ENCODE measurements around the gene PRSS56. TPM values are rescaled to one million over a fixed set of nuclear protein-coding genes. Genes with fewer than 3 reads are reported as not detected.

PRSS56 gene
- polyA plus RNA-seq, 1 donor from 2014 or later, result 0.16 TPM

GRCh38 chr2:232567721-232568120 lies 47.5 kb downstream of the PRSS56 start:
- TF ChIP-seq SMC3 (conservative IDR thresholded peaks at IDR 0.05; ENCODE audit: poor library complexity) (no peak), RAD21 (conservative IDR thresholded peaks at IDR 0.05) (no peak), EP300 (conservative IDR thresholded peaks at IDR 0.05; ENCODE audit: poor library complexity, severe bottlenecking) (no peak), MXI1 (conservative IDR thresholded peaks at IDR 0.05; ENCODE audit: poor library complexity, severe bottlenecking) (no peak), REST (IDR thresholded peaks at IDR 0.05; ENCODE audit: borderline replicate concordance) (no peak), CTCF (IDR thresholded peaks at IDR 0.05; ENCODE audit: poor library complexity, severe bottlenecking) (no peak)
- Histone ChIP-seq H3K9me2 (ENCODE audit: insufficient read depth, low read length) (no peaks in the 10 kb centered on the region), H3K79me2 (replicated peaks; ENCODE audit: insufficient read depth, low read length) (no peaks in the 10 kb centered on the region), H3K27me3 (ENCODE audit: insufficient read depth, low read depth, low read length) (no peaks in the 10 kb centered on the region), H3K9ac (ENCODE audit: low read length) (no peak overlapping the region), H3K36me3 (ENCODE audit: insufficient read depth, low read length) (no peaks in the 10 kb centered on the region), H3K9me3 (ENCODE audit: low read length) (no peaks in the 10 kb centered on the region), H4K20me1 (ENCODE audit: insufficient read depth) (no peaks in the 10 kb centered on the region), H3K4me2 (ENCODE audit: low read length) (no peak overlapping the region), H2AFZ (ENCODE audit: low read depth, low read length) (no peak overlapping the region), H3F3A (ENCODE audit: insufficient read depth, low read length, poor library complexity, severe bottlenecking) (no peaks in the 10 kb centered on the region), H3K4me3 (ENCODE audit: low read length) (no peak overlapping the region), H3K27ac (ENCODE audit: low read length) (no peak overlapping the region)

- Histone ChIP-seq H3K27me3 (ENCODE audit: insufficient read depth, low read depth, low read length) (no peaks in the 10 kb centered on the region), H3K79me2 (replicated peaks; ENCODE audit: insufficient read depth, low read length) (no peaks in the 10 kb centered on the region), H3K27ac (ENCODE audit: low read length) (no peak overlapping the region), H4K20me1 (ENCODE audit: insufficient read depth) (no peaks in the 10 kb centered on the region), H3K4me2 (ENCODE audit: low read length) (no peak overlapping the region), H3K4me3 (ENCODE audit: low read length) (no peak overlapping the region), H3K36me3 (ENCODE audit: insufficient read depth, low read length) (no peaks in the 10 kb centered on the region), H3K9ac (ENCODE audit: low read length) (no peak overlapping the region), H2AFZ (ENCODE audit: low read depth, low read length) (no peak overlapping the region), H3K9me3 (ENCODE audit: low read length) (no peaks in the 10 kb centered on the region), H3F3A (ENCODE audit: insufficient read depth, low read length, poor library complexity, severe bottlenecking) (no peaks in the 10 kb centered on the region), H3K9me2 (ENCODE audit: insufficient read depth, low read length) (no peaks in the 10 kb centered on the region)
- TF ChIP-seq MXI1 (conservative IDR thresholded peaks at IDR 0.05; ENCODE audit: poor library complexity, severe bottlenecking) (no peak), SMC3 (conservative IDR thresholded peaks at IDR 0.05; ENCODE audit: poor library complexity) (no peak), EP300 (conservative IDR thresholded peaks at IDR 0.05; ENCODE audit: poor library complexity, severe bottlenecking) (no peak), REST (IDR thresholded peaks at IDR 0.05; ENCODE audit: borderline replicate concordance) (no peak), POLR2AphosphoS5 (IDR thresholded peaks at IDR 0.05) (no peak), CTCF (IDR thresholded peaks at IDR 0.05; ENCODE audit: poor library complexity, severe bottlenecking) (no peak), EZH2 (IDR thresholded peaks at IDR 0.05; ENCODE audit: borderline replicate concordance, insufficient read depth, low read length, poor library complexity, severe bottlenecking) (no peak), TAF1 (IDR thresholded peaks at IDR 0.05; ENCODE audit: low read depth) (no peak), RAD21 (conservative IDR thresholded peaks at IDR 0.05) (no peak)
Observed at GRCh38 chr2:232568161-232568560, 48.0 kb downstream of the PRSS56 start.
